Trophoblast cell (in vitro differentiated cells and primary cell): ENCODE results near the gene GIGYF2.

Source experiments
- DNase-seq, 2 donors: peaks; one replicate each; pipeline ENCODE4 v3.0.0-alpha.2; 2016
- H2AFZ ChIP-seq: 2 replicates; pipeline ENCODE4 v1.6.1; 2013; ENCODE audit warnings: low read length, moderate library complexity, mild to moderate bottlenecking; ENCODE audit not compliant: insufficient read depth, poor library complexity
- H2AK5ac ChIP-seq: 2 replicates; pipeline ENCODE4 v1.6.1; 2013; ENCODE audit warnings: mild to moderate bottlenecking, low read length
- H2BK120ac ChIP-seq: 2 replicates; pipeline ENCODE4 v1.6.1; 2013; ENCODE audit warnings: low read length, mild to moderate bottlenecking, moderate library complexity; ENCODE audit not compliant: insufficient read depth, poor library complexity
- H2BK12ac ChIP-seq: 2 replicates; pipeline ENCODE4 v1.6.1; 2013; ENCODE audit warnings: mild to moderate bottlenecking, low read length, moderate library complexity
- H2BK5ac ChIP-seq: 2 replicates; pipeline ENCODE4 v1.6.1; 2013; ENCODE audit warnings: low read length, low read depth, moderate library complexity, mild to moderate bottlenecking; ENCODE audit not compliant: poor library complexity
- H3K14ac ChIP-seq: 2 replicates; pipeline ENCODE4 v1.6.1; 2013; ENCODE audit warnings: mild to moderate bottlenecking, low read length
- H3K18ac ChIP-seq: 2 replicates; pipeline ENCODE4 v1.6.1; 2013; ENCODE audit warnings: mild to moderate bottlenecking, low read length
- H3K23ac ChIP-seq: 2 replicates; pipeline ENCODE4 v1.6.1; 2013; ENCODE audit warnings: low read length
- H3K27ac ChIP-seq: 2 replicates; pipeline ENCODE4 v1.5.1; 2013; ENCODE audit warnings: low read depth, mild to moderate bottlenecking, inconsistent platforms, low read length, moderate library complexity
- H3K27me3 ChIP-seq: 2 replicates; pipeline ENCODE4 v1.6.1; 2013; ENCODE audit warnings: inconsistent platforms, mild to moderate bottlenecking, low read length, moderate library complexity; ENCODE audit not compliant: insufficient read depth
- H3K36me3 ChIP-seq, 2 experiments: 1 replicate in 1 of 2; 2 replicates in 1 of 2; pipeline ENCODE4 v1.6.1; 2013; ENCODE audit warnings: low read length in 2 of 2, mild to moderate bottlenecking in 2 of 2, moderate library complexity in 1 of 2; ENCODE audit not compliant: insufficient read depth in 2 of 2, control insufficient read depth in 1 of 2
- H3K4ac ChIP-seq: 2 replicates; pipeline ENCODE4 v1.6.1; 2013; ENCODE audit warnings: low read depth, mild to moderate bottlenecking, low read length, moderate library complexity
- H3K4me1 ChIP-seq, 2 experiments: 1 replicate in 1 of 2; 2 replicates in 1 of 2; pipeline ENCODE4 v1.6.1; 2013; ENCODE audit warnings: low read length in 2 of 2, mild to moderate bottlenecking in 2 of 2, moderate library complexity in 1 of 2; ENCODE audit not compliant: insufficient read depth in 2 of 2, control insufficient read depth in 1 of 2
- H3K4me2 ChIP-seq: 2 replicates; pipeline ENCODE4 v1.6.1; 2013; ENCODE audit warnings: inconsistent platforms, mild to moderate bottlenecking, low read length, moderate library complexity
- H3K4me3 ChIP-seq: 2 replicates; pipeline ENCODE4 v1.5.1; 2013; ENCODE audit warnings: mild to moderate bottlenecking, low read depth, low read length, inconsistent platforms
- H3K79me1 ChIP-seq: one replicate; pipeline ENCODE4 v1.6.1; 2013; ENCODE audit warnings: low read length
- H3K79me2 ChIP-seq: 2 replicates; pipeline ENCODE4 v1.6.1; 2013; ENCODE audit warnings: low read length, mild to moderate bottlenecking; ENCODE audit not compliant: control insufficient read depth, insufficient read depth, poor library complexity
- H3K9ac ChIP-seq: 2 replicates; pipeline ENCODE4 v1.6.1; 2013; ENCODE audit warnings: mild to moderate bottlenecking, low read length
- H3K9me3 ChIP-seq: 2 replicates; pipeline ENCODE4 v1.6.1; 2013; ENCODE audit warnings: low read depth, mild to moderate bottlenecking, control low read depth, inconsistent platforms, low read length; ENCODE audit not compliant: insufficient read depth
- H4K12ac ChIP-seq: 2 replicates; pipeline ENCODE4 v1.6.1; 2013; ENCODE audit warnings: low read depth, mild to moderate bottlenecking, low read length, moderate library complexity
- H4K8ac ChIP-seq: 2 replicates; pipeline ENCODE4 v1.6.1; 2013; ENCODE audit warnings: low read depth, mild to moderate bottlenecking, low read length, moderate library complexity
- H4K91ac ChIP-seq: one replicate; pipeline ENCODE4 v1.6.1; 2013; ENCODE audit warnings: low read depth, mild to moderate bottlenecking, low read length, moderate library complexity
- WGBS: extraction: QIAGEN DNeasy Blood & Tissue Kit; methylation state at CpG from one replicate; pipeline ENCODE4 v1.1.7; 2013; ENCODE audit warnings: missing lambda C conversion rate; ENCODE audit not compliant: insufficient read length, insufficient coverage; ENCODE audit errors: extremely low coverage; 5-methylcytosine and 5-hydroxymethylcytosine counted together

Gene GIGYF2

DNA sequence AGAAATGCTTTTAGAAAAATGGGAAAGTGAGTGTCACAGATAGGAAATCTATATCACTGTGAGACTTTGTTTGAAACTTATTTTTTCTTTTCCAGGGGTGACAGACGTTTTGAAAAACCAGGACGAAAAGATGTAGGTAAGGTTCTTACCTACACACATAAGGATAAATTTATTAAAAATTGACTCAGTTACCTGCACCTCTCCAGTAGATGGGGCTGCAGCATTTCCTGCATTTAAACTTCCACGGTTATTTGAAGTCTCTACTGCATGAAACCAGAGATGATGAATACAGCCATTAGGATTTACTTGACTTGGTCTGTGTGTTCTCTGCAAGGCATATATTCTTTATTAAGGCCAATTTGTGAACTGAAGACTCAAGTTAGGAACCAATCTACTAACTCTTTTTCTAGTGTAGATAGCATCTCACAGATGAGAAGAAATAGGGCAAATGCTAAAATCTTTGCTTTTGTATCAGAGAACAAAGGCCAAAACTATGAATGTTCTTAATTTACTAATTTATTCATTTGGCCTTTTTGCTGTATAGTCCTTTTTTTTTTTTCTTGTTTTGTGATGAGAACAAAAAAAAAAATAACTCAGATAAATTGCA is 64.3 kb downstream of the GIGYF2 start:
- no peak overlapping the region for H2BK5ac ChIP-seq
- H4K8ac ChIP-seq: no peak overlapping the region
- H3K14ac ChIP-seq: no peak overlapping the region
- H3K27me3 ChIP-seq: no peaks in the 10 kb centered on the region
- no peaks in the 10 kb centered on the region for H3K79me2 ChIP-seq
- no peak overlapping the region for H3K18ac ChIP-seq
- no peak overlapping the region for H3K4ac ChIP-seq
- H3K4me2 ChIP-seq: no peak overlapping the region
- H3K23ac ChIP-seq: no peak overlapping the region
- DNase-seq: peak; percentile 15 to 66
- H3K9ac ChIP-seq: no peak overlapping the region
- no peak overlapping the region for H4K12ac ChIP-seq
- H2AFZ ChIP-seq: no peak overlapping the region
- no peak overlapping the region for H4K91ac ChIP-seq
- H3K4me3 ChIP-seq: no peak overlapping the region
- no peak overlapping the region for H2AK5ac ChIP-seq
- H3K36me3 ChIP-seq: peaks cover 13 to 14% of the 10 kb centered on the region in 2 experiments
- no peaks in the 10 kb centered on the region for H3K4me1 ChIP-seq
- H3K27ac ChIP-seq: no peak overlapping the region
- no peak overlapping the region for H2BK120ac ChIP-seq
- H2BK12ac ChIP-seq: no peak overlapping the region
- no CpG with 5 or more reads among the region's 3 CpGs for WGBS
- no peaks in the 10 kb centered on the region for H3K9me3 ChIP-seq
- no peaks in the 10 kb centered on the region for H3K79me1 ChIP-seq

DNA sequence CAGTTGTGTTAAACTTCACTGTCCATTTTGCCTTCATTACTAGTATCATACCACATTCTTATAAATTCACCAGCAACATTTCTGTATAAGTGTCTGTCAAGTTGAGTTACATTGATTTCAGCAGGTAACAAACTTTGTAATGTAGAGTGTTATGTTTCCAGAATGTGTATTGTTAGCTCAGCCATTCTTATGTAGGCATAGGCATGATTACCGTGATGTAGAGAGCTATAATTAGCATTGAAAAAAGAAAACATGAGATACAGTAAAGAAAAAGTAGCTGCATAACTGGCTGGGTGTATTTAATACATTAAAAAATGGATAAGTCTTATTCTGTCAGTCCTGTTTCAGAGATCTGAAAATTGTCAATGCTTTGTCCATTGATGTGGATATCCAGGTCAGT is 70.7 kb downstream of the GIGYF2 start:
- Histone ChIP-seq H2BK120ac (no peak overlapping the region), H3K9me3 (no peaks in the 10 kb centered on the region)

DNA sequence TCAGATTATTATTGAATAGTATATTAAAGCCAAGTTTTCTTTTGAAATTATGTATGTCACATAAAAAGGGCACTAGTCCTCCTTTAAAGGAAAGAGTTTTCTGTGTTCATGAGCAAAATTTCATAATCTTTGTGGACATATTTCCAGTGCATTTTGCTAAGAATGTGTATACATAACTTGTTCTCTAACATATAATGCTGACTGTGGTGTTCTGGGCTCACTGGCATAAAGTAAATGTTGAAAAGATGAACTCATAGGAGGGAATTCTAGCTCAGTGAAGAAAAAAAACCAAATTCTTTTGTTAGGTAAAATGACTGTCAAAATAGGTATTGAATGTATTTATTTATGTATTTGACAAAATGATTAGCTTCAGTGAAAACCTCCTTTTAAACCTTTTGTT is 73.1 kb downstream of the GIGYF2 start:
- Histone ChIP-seq H3K27ac (no peak overlapping the region), H3K14ac (no peak overlapping the region), H2AFZ (no peak overlapping the region), H2BK12ac (no peak overlapping the region), H3K9me3 (no peaks in the 10 kb centered on the region), H2BK120ac (no peak overlapping the region), H3K79me2 (no peaks in the 10 kb centered on the region), H3K18ac (no peak overlapping the region), H3K27me3 (no peaks in the 10 kb centered on the region), H3K4me2 (no peak overlapping the region), H2BK5ac (no peak overlapping the region), H3K4me3 (no peak overlapping the region), H3K23ac (no peak overlapping the region), H4K91ac (no peak overlapping the region), H3K4me1 (no peaks in the 10 kb centered on the region), H4K8ac (no peak overlapping the region), H2AK5ac (no peak overlapping the region), H3K79me1 (no peaks in the 10 kb centered on the region), H3K36me3 (peaks cover 5 to 12% of the 10 kb centered on the region in 2 experiments), H3K4ac (no peak overlapping the region), H3K9ac (no peak overlapping the region), H4K12ac (no peak overlapping the region)
- DNase-seq: no peak

More for the DNA sequence above, 70.7 kb downstream of the GIGYF2 start:
- Histone ChIP-seq H4K12ac (no peak overlapping the region), H3K79me2 (no peaks in the 10 kb centered on the region), H3K4me2 (no peak overlapping the region), H3K27me3 (no peaks in the 10 kb centered on the region), H3K18ac (no peak overlapping the region), H4K8ac (no peak overlapping the region), H2AK5ac (no peak overlapping the region), H3K14ac (no peak overlapping the region), H3K4me1 (no peaks in the 10 kb centered on the region), H2AFZ (no peak overlapping the region), H2BK5ac (no peak overlapping the region), H3K79me1 (no peaks in the 10 kb centered on the region), H4K91ac (no peak overlapping the region), H3K9ac (no peak overlapping the region), H3K36me3 (peaks cover 8 to 18% of the 10 kb centered on the region in 2 experiments), H2BK12ac (no peak overlapping the region), H3K4ac (no peak overlapping the region), H3K4me3 (no peak overlapping the region), H3K23ac (no peak overlapping the region), H3K27ac (no peak overlapping the region)
- DNase-seq: no peak
- no CpG with 5 or more reads among the region's 1 CpG for WGBS

DNA sequence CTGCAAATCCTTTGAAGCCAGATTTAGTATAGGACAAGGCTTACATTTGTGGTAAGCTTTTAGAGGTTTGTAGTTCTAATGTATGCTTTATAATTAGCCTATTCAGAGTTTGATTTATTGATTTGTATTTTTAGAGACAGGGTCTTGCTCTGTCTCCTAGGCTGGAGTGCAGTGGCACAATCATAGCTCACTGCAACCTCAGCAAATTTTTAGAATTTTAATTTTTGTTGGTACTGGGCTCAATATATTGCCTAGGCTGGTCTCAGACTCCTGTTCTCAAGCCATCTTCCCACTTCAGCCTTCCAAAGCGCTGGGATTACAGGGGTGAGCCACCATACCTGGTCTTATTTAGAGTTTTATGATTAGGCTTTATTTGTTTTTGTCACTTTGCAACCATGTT is 74.7 kb downstream of the GIGYF2 start:
- H2BK120ac ChIP-seq: no peak overlapping the region
- no CpG with 5 or more reads among the region's 1 CpG for WGBS
- H2BK12ac ChIP-seq: no peak overlapping the region
- no peaks in the 10 kb centered on the region for H3K27me3 ChIP-seq
- H3K18ac ChIP-seq: no peak overlapping the region
- no peak overlapping the region for H2AK5ac ChIP-seq
- H3K79me2 ChIP-seq: no peaks in the 10 kb centered on the region
- H3K14ac ChIP-seq: no peak overlapping the region
- H3K79me1 ChIP-seq: no peaks in the 10 kb centered on the region
- no peak overlapping the region for H3K4me3 ChIP-seq
- H3K4me2 ChIP-seq: no peak overlapping the region
- no peaks in the 10 kb centered on the region for H3K4me1 ChIP-seq
- H3K27ac ChIP-seq: no peak overlapping the region
- no peak overlapping the region for H2BK5ac ChIP-seq
- H4K12ac ChIP-seq: no peak overlapping the region
- peaks cover 5 to 12% of the 10 kb centered on the region in 2 experiments for H3K36me3 ChIP-seq
- H3K4ac ChIP-seq: no peak overlapping the region
- no peak overlapping the region for H4K91ac ChIP-seq
- no peak for DNase-seq
- H3K9ac ChIP-seq: no peak overlapping the region
- no peak overlapping the region for H3K23ac ChIP-seq
- no peak overlapping the region for H2AFZ ChIP-seq
- no peaks in the 10 kb centered on the region for H3K9me3 ChIP-seq
- H4K8ac ChIP-seq: no peak overlapping the region
